Measurements from ENCODE around the gene CCDC152.

CCDC152 gene

DNA sequence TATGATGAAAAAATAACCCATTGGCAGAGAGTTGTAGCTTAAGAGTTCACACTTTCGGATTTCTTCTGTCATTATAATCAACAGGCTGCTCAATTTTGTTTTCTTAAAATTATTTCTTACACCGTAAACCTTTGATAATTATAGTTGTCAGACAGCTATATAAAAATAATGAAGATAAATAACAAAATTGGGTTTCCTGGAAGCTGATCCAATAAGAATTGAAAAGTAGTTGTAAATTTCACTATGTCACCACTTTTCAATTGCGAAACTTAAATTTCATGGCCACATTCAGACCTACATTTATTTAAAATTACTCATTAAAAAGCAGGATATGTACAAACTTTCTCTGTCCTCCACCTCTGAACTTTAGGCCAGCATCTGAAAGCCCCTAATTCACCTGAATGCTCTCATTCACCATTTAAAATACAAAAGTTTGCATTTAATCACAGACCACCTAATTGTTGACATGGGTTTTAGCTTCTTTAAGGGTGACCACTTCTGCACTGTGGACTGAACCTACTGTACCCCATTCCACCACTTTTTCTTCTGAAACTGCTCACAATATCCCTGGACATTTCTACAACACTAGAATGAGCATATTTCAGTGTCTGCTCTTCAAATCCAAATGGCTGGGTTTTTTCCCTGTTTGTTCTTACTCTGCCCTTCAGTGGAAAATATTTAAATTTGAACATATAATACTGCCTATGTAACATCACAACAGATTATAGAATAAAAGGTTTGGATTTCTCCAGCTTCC is 54.4 kb downstream of the CCDC152 start:
- H2AFZ ChIP-seq (ENCODE audit: low read length) = no peak overlapping the region
- no peaks in the 10 kb centered on the region for H3F3A ChIP-seq (ENCODE audit: insufficient read depth, low read length)
- H3K4me1 ChIP-seq (ENCODE audit: insufficient read depth, low read length, severe bottlenecking) = no peaks in the 10 kb centered on the region
- H3K27me3 ChIP-seq (ENCODE audit: insufficient read depth, low read length) = no peaks in the 10 kb centered on the region; the same call in 1 of the 2 replicates
- H3K36me3 ChIP-seq (ENCODE audit: insufficient read depth, low read length) = no peaks in the 10 kb centered on the region
- no peaks in the 10 kb centered on the region for H4K20me1 ChIP-seq (ENCODE audit: insufficient read depth, low read length)
- no peak overlapping the region for H3K4me2 ChIP-seq (ENCODE audit: low read length)
- H3K9me3 ChIP-seq (ENCODE audit: low read length) = no peaks in the 10 kb centered on the region
- H3K27ac ChIP-seq (ENCODE audit: low read depth, low read length, poor library complexity, severe bottlenecking) = no peak overlapping the region
- TF ChIP-seq, protein P1, sequence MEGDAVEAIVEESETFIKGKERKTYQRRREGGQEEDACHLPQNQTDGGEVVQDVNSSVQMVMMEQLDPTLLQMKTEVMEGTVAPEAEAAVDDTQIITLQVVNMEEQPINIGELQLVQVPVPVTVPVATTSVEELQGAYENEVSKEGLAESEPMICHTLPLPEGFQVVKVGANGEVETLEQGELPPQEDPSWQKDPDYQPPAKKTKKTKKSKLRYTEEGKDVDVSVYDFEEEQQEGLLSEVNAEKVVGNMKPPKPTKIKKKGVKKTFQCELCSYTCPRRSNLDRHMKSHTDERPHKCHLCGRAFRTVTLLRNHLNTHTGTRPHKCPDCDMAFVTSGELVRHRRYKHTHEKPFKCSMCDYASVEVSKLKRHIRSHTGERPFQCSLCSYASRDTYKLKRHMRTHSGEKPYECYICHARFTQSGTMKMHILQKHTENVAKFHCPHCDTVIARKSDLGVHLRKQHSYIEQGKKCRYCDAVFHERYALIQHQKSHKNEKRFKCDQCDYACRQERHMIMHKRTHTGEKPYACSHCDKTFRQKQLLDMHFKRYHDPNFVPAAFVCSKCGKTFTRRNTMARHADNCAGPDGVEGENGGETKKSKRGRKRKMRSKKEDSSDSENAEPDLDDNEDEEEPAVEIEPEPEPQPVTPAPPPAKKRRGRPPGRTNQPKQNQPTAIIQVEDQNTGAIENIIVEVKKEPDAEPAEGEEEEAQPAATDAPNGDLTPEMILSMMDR (IDR thresholded peaks at IDR 0.05; ENCODE audit: low read length) = no peak
- no peak for TF ChIP-seq EZH2 (IDR thresholded peaks at IDR 0.05; ENCODE audit: borderline replicate concordance, low read length)
- H3K4me3 ChIP-seq (ENCODE audit: low read depth, low read length, poor library complexity, severe bottlenecking) = no peak overlapping the region
- H3K79me2 ChIP-seq (ENCODE audit: insufficient read depth, low read length) = no peaks in the 10 kb centered on the region
- H3K9me2 ChIP-seq (ENCODE audit: low read depth, low read length) = no peaks in the 10 kb centered on the region
- no peak overlapping the region for H3K9ac ChIP-seq (ENCODE audit: low read length)

DNA sequence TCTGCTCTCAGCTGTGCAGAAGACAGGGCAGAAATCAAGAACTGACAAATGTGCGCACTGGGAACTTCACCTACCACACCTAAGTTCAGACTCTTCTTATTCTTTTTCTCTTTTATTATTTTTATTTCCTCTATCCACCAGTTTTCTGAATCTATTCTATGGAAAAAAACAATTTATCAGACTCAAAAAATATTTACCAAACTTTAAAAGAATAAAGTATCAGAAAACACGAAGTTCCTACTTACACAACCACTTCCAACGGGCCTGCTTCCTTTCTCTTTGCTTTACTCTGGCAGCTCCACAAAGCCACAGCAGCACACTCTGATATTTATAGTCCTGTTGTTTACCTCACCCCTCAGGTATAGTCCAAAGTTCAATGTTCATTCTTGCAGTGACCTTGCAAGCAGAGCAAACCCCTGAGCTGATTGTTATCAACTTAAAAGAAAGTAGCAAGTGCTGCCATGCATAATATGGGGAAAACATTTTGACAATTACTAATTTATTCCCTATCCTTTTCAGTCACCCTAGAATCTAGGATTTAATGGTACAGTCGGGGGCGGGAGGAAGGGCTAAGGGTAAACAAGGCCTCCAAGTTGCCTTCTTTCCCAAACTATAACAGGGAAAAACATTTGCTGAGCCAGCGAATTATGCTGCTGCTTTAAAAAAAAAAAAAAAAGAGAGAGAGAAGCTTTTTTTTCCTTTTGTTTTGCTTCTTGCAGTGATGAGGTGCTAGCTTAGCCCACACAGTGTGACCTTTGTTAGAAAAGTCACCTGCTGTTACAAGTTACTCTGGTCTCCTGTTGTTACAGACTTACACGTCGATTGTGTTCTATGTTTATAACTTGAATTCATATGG is 55.2 kb downstream of the CCDC152 start, which contains the start of gene SELENOP:
Gene SELENOP (minus strand): TSS at position 302 of the 856 bp plus-strand sequence. CDS start 3,539 bp downstream, outside the sequence.
- Histone ChIP-seq H3K79me2 (ENCODE audit: insufficient read depth, low read length) (no peaks in the 10 kb centered on the region), H3K36me3 (ENCODE audit: insufficient read depth, low read length) (no peaks in the 10 kb centered on the region), H3K4me2 (ENCODE audit: low read length) (no peak within 1 kb of the TSS), H3K27ac (ENCODE audit: low read depth, low read length, poor library complexity, severe bottlenecking) (no peak within 1 kb of the TSS), H3F3A (ENCODE audit: insufficient read depth, low read length) (no peaks in the 10 kb centered on the region), H3K27me3 (ENCODE audit: insufficient read depth, low read length) (no peaks in the 10 kb centered on the region; the same call in 1 of the 2 replicates), H3K9me3 (ENCODE audit: low read length) (no peaks in the 10 kb centered on the region), H3K4me1 (ENCODE audit: insufficient read depth, low read length, severe bottlenecking) (no peaks in the 10 kb centered on the region), H4K20me1 (ENCODE audit: insufficient read depth, low read length) (no peaks in the 10 kb centered on the region), H3K9me2 (ENCODE audit: low read depth, low read length) (no peaks in the 10 kb centered on the region), H2AFZ (ENCODE audit: low read length) (no peak within 1 kb of the TSS), H3K9ac (ENCODE audit: low read length) (no peak within 1 kb of the TSS), H3K4me3 (ENCODE audit: low read depth, low read length, poor library complexity, severe bottlenecking) (no peak within 1 kb of the TSS)
- TF ChIP-seq, protein P1 (IDR thresholded peaks at IDR 0.05; ENCODE audit: low read length) = no peak
- TF ChIP-seq EZH2 (IDR thresholded peaks at IDR 0.05; ENCODE audit: borderline replicate concordance, low read length) = no peak

DNA sequence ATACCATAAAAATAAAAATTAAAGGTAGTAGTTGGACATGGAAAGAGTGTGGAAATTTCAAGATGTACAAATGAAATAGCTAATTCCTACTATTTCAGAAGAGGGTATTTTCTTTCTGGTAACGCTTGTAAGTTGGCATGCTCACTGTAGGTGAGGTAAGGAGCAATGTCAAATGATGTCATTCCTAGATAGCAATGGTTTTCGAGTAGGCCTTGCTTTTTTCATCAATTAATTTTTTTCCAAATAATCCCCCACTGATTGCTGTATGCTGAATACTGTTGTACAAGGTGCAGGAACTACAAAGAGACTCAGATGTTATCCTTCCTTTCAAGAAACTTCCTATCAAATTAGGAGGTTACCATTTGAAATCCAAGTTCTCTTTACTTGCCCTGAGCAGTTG is 56.0 kb downstream of the CCDC152 start:
- H4K20me1 ChIP-seq (ENCODE audit: insufficient read depth, low read length) = no peaks in the 10 kb centered on the region
- H3K4me2 ChIP-seq (ENCODE audit: low read length) = no peak overlapping the region
- H2AFZ ChIP-seq (ENCODE audit: low read length) = no peak overlapping the region
- no peaks in the 10 kb centered on the region; the same call in 1 of the 2 replicates for H3K27me3 ChIP-seq (ENCODE audit: insufficient read depth, low read length)
- H3K4me3 ChIP-seq (ENCODE audit: low read depth, low read length, poor library complexity, severe bottlenecking) = no peak overlapping the region
- H3K9me3 ChIP-seq (ENCODE audit: low read length) = no peaks in the 10 kb centered on the region
- H3K79me2 ChIP-seq (ENCODE audit: insufficient read depth, low read length) = no peaks in the 10 kb centered on the region
- H3F3A ChIP-seq (ENCODE audit: insufficient read depth, low read length) = no peaks in the 10 kb centered on the region
- no peaks in the 10 kb centered on the region for H3K9me2 ChIP-seq (ENCODE audit: low read depth, low read length)
- no peak overlapping the region for H3K9ac ChIP-seq (ENCODE audit: low read length)
- H3K36me3 ChIP-seq (ENCODE audit: insufficient read depth, low read length) = no peaks in the 10 kb centered on the region
- no peaks in the 10 kb centered on the region for H3K4me1 ChIP-seq (ENCODE audit: insufficient read depth, low read length, severe bottlenecking)
- TF ChIP-seq, protein P1 (IDR thresholded peaks at IDR 0.05; ENCODE audit: low read length) = no peak
- TF ChIP-seq EZH2 (IDR thresholded peaks at IDR 0.05; ENCODE audit: borderline replicate concordance, low read length) = no peak
- no peak overlapping the region for H3K27ac ChIP-seq (ENCODE audit: low read depth, low read length, poor library complexity, severe bottlenecking)
